ENCODE data around the gene WDR62. TPM values are rescaled to one million over a fixed set of nuclear protein-coding genes. Genes with fewer than 3 reads are reported as not detected.

The WDR62 gene
- total RNA-seq, 1 experiment from 2014 or later: 23.5 TPM

DNA sequence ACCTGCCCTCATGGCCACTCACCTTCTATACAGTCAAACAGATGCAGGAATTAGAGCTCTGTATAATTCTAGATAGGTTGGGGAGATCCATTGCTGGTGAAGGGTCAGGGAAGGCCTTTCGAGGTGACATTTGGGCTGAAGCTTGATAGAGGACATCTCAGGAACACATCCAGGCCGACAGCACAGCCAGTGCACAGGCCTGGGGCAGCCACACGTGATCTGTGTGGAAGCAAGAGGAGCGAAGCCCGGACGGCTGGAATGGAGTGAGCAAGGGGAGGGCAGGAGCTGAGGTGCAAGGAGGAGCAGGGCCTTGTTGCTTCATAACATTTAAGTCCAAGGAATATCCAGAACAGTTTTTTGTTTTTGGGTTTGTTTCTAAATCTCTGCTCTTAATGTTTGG is 51.7 kb downstream of the WDR62 start:
- Histone ChIP-seq H3K36me3 (peaks cover 41% of the 10 kb centered on the region), H3K9me3 (replicated peaks) (no peaks in the 10 kb centered on the region)

DNA sequence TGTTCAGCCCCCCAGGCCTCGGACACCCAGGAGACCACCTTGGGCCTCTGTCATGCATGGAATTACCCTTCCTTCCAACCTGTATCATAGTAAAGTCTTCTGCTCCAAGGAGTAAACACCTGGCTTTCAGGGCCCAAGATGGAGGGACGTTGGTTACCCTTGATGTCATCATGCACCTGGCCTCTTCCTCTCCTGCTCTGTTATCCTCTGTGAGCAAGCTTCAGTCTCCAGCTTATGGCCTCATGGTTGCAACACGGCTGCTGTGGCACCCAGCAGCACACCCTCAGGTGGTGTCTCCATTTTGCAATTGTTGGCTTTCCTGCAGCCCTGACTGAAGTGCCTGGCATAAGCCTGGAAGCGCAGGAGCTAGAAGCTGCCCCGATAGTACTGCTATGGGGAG is 52.3 kb downstream of the WDR62 start:
- Histone ChIP-seq H3K27ac (no peak overlapping the region), H3K4me1 (peaks cover 20% of the 10 kb centered on the region), H3K36me3 (peaks cover 39% of the 10 kb centered on the region), H3K27me3 (no peaks in the 10 kb centered on the region), H3K9me3 (replicated peaks) (no peaks in the 10 kb centered on the region), H3K4me3 (no peak overlapping the region)
- no peak for DNase-seq

More for the DNA sequence above, 51.7 kb downstream of the WDR62 start:
- Histone ChIP-seq H3K4me3 (no peak overlapping the region), H3K27me3 (no peaks in the 10 kb centered on the region), H3K4me1 (peaks cover 14% of the 10 kb centered on the region), H3K27ac (no peak overlapping the region)
- DNase-seq: no peak

DNA sequence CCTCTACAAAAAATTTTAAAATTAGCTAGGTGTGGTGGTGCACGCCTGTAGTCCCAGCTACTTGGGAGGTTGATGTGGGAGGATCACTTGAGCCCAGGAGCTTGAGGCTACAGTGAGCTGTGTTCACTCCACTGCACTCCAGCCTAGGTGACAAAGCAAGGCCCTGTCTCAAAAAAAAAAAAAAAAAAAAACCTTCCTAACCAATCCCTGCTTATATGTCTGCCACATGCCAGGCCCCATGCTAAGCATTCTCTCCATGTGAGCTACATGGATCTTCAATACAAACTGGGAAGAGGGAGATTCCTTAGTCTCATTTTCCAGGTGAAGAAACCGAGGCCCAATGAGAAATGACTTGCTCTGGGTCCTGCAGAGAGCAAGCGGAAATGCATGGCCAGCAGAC is 54.0 kb downstream of the WDR62 start:
- Histone ChIP-seq H3K27me3 (no peaks in the 10 kb centered on the region), H3K4me1 (peaks cover 26% of the 10 kb centered on the region), H3K27ac (no peak overlapping the region), H3K4me3 (no peak overlapping the region), H3K9me3 (replicated peaks) (no peaks in the 10 kb centered on the region), H3K36me3 (peaks cover 31% of the 10 kb centered on the region)
- DNase-seq: no peak

DNA sequence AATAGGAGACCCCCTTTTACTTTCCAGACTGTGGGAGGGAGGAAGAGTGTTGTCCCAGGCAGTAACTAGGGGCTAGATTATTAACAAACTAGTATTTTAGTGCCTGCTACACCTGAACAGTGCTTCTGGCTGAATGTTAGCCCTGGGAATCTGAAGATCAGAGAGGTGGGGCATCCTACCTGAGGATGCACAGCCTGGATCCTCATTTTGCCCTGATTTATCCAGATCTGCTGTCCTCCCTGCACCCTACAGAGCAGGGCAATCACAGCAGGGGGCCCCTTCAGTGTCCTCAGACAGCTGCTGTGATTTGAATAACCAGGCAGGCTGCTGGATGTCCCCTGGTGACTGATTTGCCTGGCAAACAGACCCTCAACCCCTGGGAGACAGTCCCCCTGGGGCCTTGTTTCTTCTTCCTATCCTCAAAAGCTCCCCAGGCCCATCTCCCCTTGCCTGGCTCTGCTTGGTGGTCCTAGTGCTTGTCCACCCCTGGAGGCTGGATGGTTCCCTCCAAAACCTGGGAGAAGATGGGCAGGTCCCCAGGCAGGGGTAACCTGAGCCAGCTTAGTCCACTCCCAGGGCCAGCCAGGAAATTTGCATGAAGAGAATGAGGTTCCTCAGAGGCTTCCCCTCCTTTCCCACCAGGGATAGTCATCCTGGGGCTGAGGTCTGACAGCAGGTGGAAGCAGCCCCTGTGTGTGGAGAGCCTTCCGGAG is 55.9 kb downstream of the WDR62 start, which contains the start of gene OVOL3:
OVOL3 (plus strand) TSS at position 657 of the 713 bp plus-strand sequence. CDS start 60 bp downstream, outside the sequence.
- Histone ChIP-seq H3K27me3 (no peaks in the 10 kb centered on the region), H3K36me3 (peaks cover 13% of the 10 kb centered on the region), H3K4me1 (peaks cover 26% of the 10 kb centered on the region), H3K4me3 (peak within 1 kb of the TSS; percentile 18), H3K9me3 (replicated peaks) (no peaks in the 10 kb centered on the region), H3K27ac (peak within 1 kb of the TSS; percentile 91)
- peak; percentile 91 to 94 for DNase-seq

DNA sequence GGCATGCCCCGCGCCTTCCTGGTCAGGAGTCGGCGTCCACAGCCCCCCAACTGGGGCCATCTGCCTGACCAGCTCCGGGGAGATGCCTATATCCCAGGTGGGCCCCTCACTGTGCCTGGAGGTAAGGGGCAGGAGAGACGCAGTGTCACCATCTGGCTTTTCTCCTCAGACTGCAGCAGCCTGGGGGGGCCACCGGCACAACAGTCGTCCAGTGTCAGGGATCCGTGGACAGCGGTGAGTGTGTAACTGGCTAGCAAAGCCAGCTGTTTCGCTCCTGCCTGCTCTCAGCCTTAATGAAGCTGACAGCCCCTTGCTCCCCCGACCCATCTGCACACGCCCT is 56.5 kb downstream of the WDR62 start:
- Histone ChIP-seq H3K27me3 (no peaks in the 10 kb centered on the region), H3K9me3 (replicated peaks) (no peaks in the 10 kb centered on the region), H3K4me1 (peaks cover 22% of the 10 kb centered on the region), H3K4me3 (peak overlapping the region; percentile 18), H3K27ac (peak overlapping the region; percentile 91), H3K36me3 (peaks cover 13% of the 10 kb centered on the region)
- DNase-seq: peak; percentile 89 to 92

DNA sequence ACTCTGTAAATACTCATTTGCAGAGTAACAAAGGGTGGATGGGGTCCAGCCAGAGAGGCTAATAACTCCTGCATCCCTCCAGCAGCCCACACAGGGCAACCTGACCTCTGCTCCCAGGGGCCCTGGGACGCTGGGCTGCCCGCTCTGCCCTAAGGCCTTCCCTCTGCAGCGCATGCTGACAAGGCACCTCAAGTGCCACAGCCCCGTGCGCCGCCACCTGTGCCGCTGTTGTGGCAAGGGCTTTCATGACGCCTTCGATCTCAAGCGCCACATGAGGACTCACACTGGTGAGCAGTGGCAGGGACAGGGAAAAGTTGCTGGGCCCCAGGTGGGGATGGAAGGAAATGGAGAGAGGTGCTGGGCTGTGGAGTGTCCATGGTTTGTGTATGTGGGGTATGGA is 58.0 kb downstream of the WDR62 start:
- Histone ChIP-seq H3K27me3 (no peaks in the 10 kb centered on the region), H3K27ac (no peak overlapping the region), H3K9me3 (replicated peaks) (no peaks in the 10 kb centered on the region), H3K4me3 (no peak overlapping the region), H3K36me3 (peaks cover 11% of the 10 kb centered on the region; the same call in 1 of the 2 replicates), H3K4me1 (peaks cover 22% of the 10 kb centered on the region)
- DNase-seq: no peak

DNA sequence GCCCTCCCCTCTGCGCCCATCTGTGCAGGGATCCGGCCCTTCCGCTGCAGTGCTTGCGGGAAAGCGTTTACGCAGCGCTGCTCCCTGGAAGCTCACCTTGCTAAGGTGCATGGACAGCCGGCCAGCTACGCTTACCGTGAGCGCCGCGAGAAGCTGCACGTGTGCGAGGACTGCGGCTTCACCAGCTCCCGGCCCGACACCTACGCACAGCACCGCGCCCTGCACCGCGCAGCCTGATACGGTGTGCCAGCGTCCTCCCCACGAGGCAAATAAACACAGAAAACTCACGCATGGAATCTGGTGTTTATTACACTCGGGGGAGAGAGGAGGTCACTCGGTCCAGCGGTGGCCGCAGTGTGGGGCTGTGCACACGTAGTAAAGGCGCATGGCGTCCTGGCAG is 58.7 kb downstream of the WDR62 start:
- Histone ChIP-seq H3K36me3 (peaks cover 16% of the 10 kb centered on the region; the same call in 1 of the 2 replicates), H3K27ac (no peak overlapping the region), H3K27me3 (no peaks in the 10 kb centered on the region), H3K4me1 (peaks cover 22% of the 10 kb centered on the region), H3K4me3 (peak overlapping the region; percentile 65), H3K9me3 (replicated peaks) (no peaks in the 10 kb centered on the region)
- no peak for DNase-seq

DNA sequence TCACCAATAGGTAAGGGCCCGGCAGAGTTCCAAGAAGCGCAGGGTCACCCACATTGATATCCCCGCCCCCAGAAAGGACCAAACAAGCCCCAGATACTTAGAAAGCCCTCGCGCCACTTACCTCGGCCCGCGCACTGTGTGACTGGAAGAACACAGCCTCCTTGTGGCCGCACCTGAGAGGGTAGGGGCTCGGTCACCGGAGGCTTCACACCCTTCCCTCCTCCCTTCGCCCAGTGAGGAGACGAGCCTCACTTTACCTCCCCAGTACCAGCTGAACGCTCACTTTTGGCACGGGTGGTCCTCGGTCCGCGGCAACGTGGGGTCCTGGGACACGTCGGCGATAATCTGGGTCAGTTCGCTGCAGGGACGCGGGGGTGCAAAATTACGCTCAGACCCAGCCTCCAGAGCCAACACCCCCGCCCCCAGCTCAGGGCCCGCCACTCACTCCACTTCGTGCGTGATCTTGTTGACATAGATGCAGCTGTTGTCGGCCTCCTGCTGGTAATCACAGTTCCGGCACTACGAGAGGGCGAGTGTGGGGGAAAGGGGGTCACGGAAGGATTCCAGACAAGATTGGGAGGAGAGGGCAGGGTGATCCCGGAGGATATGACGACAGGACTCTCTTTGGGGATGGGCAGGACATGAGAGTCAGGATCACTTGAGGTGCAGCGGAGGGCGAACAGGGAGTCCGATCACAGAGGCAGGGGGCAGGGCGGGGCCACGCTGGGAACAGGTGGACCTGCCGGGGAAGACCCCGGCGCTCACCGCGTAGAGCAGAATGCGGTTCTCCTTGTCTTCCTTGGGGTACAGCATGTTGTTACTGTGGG is 59.4 kb downstream of the WDR62 start:
- peak; percentile 66 to 69 for DNase-seq
- Histone ChIP-seq H3K4me1 (peaks cover 22% of the 10 kb centered on the region), H3K4me3 (peak overlapping the region; percentile 65), H3K27ac (peak overlapping the region; percentile 82), H3K36me3 (peaks cover 16% of the 10 kb centered on the region; the same call in 1 of the 2 replicates), H3K9me3 (replicated peaks) (no peaks in the 10 kb centered on the region), H3K27me3 (no peaks in the 10 kb centered on the region)

DNA sequence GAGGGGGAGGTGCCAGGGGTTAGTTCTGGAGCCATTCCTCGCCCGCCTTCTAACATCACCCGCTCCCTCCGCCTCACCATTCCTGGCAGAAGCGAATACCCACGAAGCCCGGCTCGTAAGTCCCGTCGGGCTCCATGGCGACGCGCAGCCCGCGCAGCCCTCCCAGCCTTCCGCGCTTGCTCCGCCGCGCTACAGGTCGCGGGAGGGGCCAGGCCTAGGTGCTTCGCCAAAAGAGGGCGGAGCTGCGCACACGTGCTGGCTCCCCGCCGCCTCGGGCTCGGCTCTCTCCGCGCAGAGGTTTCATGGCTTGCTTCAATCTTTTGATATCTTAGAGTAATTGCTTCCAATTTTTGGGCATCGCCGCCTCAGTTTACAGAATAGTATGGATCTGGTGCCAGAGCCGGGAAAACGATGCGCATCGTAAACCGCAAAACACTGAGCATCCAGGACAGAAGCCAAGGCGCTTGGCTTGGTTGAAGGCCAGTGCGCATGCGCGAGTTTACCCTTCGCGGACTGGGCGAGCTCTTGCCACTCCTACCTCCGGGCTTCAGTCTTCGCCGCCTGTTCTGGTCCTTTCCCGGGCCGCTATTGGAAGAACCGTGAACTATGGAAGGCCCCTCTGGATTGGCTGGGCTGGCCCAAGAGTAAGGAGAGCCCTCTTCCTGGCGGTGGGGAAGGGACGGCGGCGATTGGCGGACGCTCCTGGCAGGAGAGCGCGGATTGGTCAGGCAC is 60.2 kb downstream of the WDR62 start, which contains the start of gene POLR2I:
POLR2I (minus strand) TSS at position 155 of the 732 bp plus-strand sequence; CDS start at position 136, 19 bp downstream.
- Histone ChIP-seq H3K4me1 (peaks cover 22% of the 10 kb centered on the region), H3K27ac (peak within 1 kb of the TSS; percentile 82), H3K4me3 (peak within 1 kb of the TSS; percentile 65), H3K36me3 (peaks cover 16% of the 10 kb centered on the region; the same call in 1 of the 2 replicates), H3K9me3 (replicated peaks) (no peaks in the 10 kb centered on the region), H3K27me3 (no peaks in the 10 kb centered on the region)
- peak; percentile 100 for DNase-seq

DNA sequence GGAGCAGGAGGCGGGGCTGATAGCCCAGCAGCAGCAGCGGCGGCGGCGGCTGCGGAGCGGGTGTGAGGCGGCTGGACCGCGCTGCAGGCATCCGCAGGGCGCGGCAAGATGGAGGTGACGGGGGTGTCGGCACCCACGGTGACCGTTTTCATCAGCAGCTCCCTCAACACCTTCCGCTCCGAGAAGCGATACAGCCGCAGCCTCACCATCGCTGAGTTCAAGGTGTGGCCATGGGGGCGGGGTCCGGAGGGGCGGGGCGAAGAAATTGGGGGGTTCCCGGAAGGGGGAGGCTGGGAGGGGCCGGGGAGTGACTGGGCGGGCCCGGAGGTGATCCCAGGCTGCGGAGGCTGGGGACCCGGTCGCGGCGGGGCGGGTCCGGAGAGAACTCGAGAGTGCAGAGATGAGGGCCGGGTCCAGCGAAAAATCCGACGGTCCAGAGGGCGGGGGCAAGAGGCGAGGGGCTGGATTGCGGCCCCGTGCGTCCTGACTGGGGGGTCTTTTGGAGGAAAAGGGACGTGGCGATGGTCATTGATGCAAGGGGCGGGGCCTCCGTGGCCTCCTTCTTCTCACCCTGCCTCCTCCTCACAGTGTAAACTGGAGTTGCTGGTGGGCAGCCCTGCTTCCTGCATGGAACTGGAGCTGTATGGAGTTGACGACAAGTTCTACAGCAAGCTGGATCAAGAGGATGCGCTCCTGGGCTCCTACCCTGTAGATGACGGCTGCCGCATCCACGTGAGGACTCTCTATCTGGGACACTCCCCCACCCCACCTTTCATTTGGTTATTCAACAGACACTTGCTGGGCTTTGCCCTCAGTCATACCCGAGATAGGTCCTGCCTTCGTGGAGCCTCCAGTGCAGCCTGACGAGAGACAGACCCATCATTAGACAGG is 61.0 kb downstream of the WDR62 start, which contains the start of gene TBCB:
TBCB (plus strand) TSS at position 16 of the 891 bp plus-strand sequence; CDS start at position 109, 93 bp downstream.
- Histone ChIP-seq H3K27ac (peak within 1 kb of the TSS; percentile 82), H3K9me3 (replicated peaks) (no peaks in the 10 kb centered on the region), H3K36me3 (peaks cover 16% of the 10 kb centered on the region), H3K27me3 (no peaks in the 10 kb centered on the region), H3K4me1 (peaks cover 18% of the 10 kb centered on the region), H3K4me3 (peak within 1 kb of the TSS; percentile 65)
- no peak for DNase-seq

DNA sequence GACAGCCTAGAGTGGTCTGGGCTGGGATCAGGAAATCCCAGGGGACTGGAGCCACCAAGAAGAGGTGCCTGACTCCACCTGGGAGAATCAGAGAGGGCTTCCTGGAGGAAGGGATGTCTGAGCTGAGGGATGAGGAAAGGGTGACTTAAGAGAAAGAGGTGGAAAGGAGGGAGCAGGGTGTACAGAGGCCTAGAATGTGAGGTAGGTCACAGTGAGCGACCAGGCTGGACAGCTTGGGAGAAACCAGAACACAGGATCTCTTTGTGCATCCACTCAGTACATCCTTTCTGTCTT is 61.6 kb downstream of the WDR62 start:
- Histone ChIP-seq H3K9me3 (replicated peaks) (no peaks in the 10 kb centered on the region), H3K27me3 (no peaks in the 10 kb centered on the region), H3K4me3 (peak overlapping the region; percentile 65), H3K27ac (no peak overlapping the region; the same call in 1 of the 2 replicates), H3K36me3 (peaks cover 16% of the 10 kb centered on the region), H3K4me1 (peaks cover 13% of the 10 kb centered on the region)
- DNase-seq: no peak

DNA sequence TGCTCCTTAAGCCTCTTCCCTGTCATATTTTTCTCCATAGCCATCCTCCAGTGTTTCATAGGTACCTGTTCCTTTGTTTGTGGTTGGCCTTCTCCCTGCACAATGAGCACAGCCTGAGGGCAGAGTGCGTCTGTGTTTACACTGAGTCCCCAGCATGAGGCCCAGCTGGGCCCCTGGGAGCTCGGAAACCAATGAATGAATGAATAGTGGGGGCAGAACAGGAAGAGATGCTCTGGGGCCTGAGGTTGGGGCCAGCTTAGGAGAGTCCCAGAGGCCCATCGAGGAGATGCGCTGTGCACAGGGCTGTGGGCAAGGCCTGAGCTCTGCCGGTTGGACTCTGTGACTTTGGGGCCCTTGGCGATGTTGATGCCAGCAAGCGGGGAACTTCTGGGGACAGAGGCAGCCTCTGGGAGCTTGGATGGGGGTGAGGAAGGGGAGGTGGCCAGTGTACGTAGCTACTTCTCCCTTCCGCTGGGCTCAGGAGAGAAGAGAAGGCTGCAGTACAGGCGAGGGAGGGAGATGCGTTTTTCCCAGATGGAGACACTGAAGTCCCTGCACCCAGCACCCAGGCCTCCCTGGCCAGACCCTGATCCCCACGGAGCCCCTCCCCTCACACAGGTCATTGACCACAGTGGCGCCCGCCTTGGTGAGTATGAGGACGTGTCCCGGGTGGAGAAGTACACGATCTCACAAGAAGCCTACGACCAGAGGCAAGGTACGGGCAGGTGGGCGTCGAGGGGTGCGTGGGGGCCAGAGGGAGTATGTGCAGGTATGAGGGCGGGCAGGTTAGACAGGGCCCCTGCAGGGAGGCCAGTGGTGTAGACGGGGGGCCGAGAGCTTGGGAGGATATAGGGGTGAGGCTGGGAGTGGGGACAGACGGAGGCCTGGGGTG is 65.6 kb downstream of the WDR62 start:
- peak in 1 of 2 experiments; percentile 39 for DNase-seq
- Histone ChIP-seq H3K4me1 (no peaks in the 10 kb centered on the region), H3K27ac (no peak overlapping the region), H3K27me3 (no peaks in the 10 kb centered on the region), H3K4me3 (no peak overlapping the region), H3K9me3 (replicated peaks) (no peaks in the 10 kb centered on the region), H3K36me3 (peaks cover 18% of the 10 kb centered on the region; the same call in 1 of the 2 replicates)

DNA sequence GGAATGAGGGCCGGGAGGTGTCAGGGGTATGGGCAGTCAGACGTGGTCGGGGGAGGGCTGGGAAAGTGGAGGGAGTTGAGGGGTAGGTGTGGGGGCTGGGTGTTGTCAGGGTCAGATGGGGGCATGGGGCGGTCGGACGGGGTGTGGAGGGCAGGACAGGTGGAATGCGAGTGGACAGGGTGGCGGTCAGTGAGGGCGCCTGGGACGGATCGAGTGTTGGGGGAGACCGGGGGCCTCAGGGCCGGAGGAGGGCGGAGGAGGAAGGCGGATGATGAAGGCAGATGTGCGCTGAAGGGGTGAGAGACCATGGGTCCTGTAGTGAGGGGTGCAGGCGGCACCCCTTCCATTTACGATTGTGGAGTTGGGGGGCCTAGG is 66.3 kb downstream of the WDR62 start:
- Histone ChIP-seq H3K27me3 (no peaks in the 10 kb centered on the region), H3K36me3 (peaks cover 18% of the 10 kb centered on the region; the same call in 1 of the 2 replicates), H3K4me1 (no peaks in the 10 kb centered on the region), H3K27ac (no peak overlapping the region), H3K9me3 (replicated peaks) (no peaks in the 10 kb centered on the region), H3K4me3 (no peak overlapping the region)
- no peak for DNase-seq

Data from SJCRH30 (cell line).